Spleen (tissue), 11 donors: Measurements from ENCODE around the gene ARFGAP1. TPM values are rescaled to one million over a fixed set of nuclear protein-coding genes. Genes with fewer than 3 reads are reported as not detected.
A peak's percentile ranks its signal among the peaks of the same experiment; 100 is the strongest.

Source experiments
- DNase-seq: peaks from one replicate; pipeline ENCODE4 v3.0.0-alpha.2; 2020
- H3K27ac ChIP-seq, 8 donors: fragments of 200-600 bp; sonication (generic) in 7 of 8; 1 replicate in 4 of 8; 2 replicates in 4 of 8; pipeline versions ENCODE4 v1.5.0 to v1.8.0; 2016 to 2021; ENCODE audit warnings: inconsistent platforms in 4 of 8, mild to moderate bottlenecking in 4 of 8, moderate library complexity in 1 of 8
- H3K27me3 ChIP-seq, 7 donors: fragments of 200-600 bp; sonication (generic) in 6 of 7; replicated peaks in 1 of 7; 1 replicate in 4 of 7; 2 replicates in 3 of 7; pipeline versions ENCODE4 v1.5.0 to v1.8.0; 2016 to 2021; ENCODE audit warnings: inconsistent platforms in 3 of 7, mild to moderate bottlenecking in 1 of 7
- H3K36me3 ChIP-seq, 6 donors: fragments of 200-600 bp; sonication (generic) in 5 of 6; 1 replicate in 4 of 6; 2 replicates in 2 of 6; pipeline versions ENCODE4 v1.5.0 to v1.8.0; 2016 to 2021; ENCODE audit warnings: inconsistent platforms in 2 of 6
- H3K4me1 ChIP-seq, 6 donors: fragments of 200-600 bp; sonication (generic) in 5 of 6; 1 replicate in 3 of 6; 2 replicates in 3 of 6; pipeline versions ENCODE4 v1.5.0 to v1.8.0; 2016 to 2021; ENCODE audit warnings: inconsistent platforms in 3 of 6
- H3K4me3 ChIP-seq, 8 donors: fragments of 200-600 bp; sonication (generic) in 7 of 8; 1 replicate in 4 of 8; 2 replicates in 4 of 8; pipeline versions ENCODE4 v1.5.0 to v1.8.0; 2016 to 2021; ENCODE audit warnings: inconsistent platforms in 4 of 8, mild to moderate bottlenecking in 4 of 8, moderate library complexity in 2 of 8
- H3K9me3 ChIP-seq, 8 donors: fragments of 200-600 bp; sonication (generic) in 7 of 8; 1 replicate in 4 of 8; 2 replicates in 4 of 8; pipeline versions ENCODE4 v1.5.0 to v1.8.0; 2016 to 2021; ENCODE audit warnings: inconsistent platforms in 4 of 8
- CTCF ChIP-seq, 11 experiments: fragments of 200-600 bp in 7 of 11; fragments of 450-650 bp in 4 of 11; sonication (generic) in 4 of 11; IDR thresholded peaks in 8 of 11; conservative IDR thresholded peaks in 3 of 11; 1 replicate in 7 of 11; 2 replicates in 4 of 11; pipeline versions ENCODE4 v1.4.0 to v1.8.0; 2016 to 2021; ENCODE audit warnings: antibody characterized with exemption in 11 of 11, inconsistent platforms in 4 of 11, mild to moderate bottlenecking in 1 of 11
- POLR2A ChIP-seq, 3 donors: fragments of 450-650 bp; IDR thresholded peaks; one replicate each; pipeline ENCODE4 v1.5.1; 2017; ENCODE audit warnings: antibody characterized with exemption in 3 of 3, mild to moderate bottlenecking in 1 of 3
- POLR2AphosphoS5 ChIP-seq, 3 donors: sonication (generic); formaldehyde crosslinking; IDR thresholded peaks; one replicate each; pipeline ENCODE4 v1.5.1; 2017; ENCODE audit warnings: antibody characterized with exemption in 3 of 3
- WGBS, 5 donors: extraction: QIAGEN DNeasy Blood & Tissue Kit in 3 of 5; methylation state at CpG; one replicate each; pipeline versions ENCODE4 v1.1.5 to v1.1.7; 2013 to 2018; 5-methylcytosine and 5-hydroxymethylcytosine counted together
- intact Hi-C: fragments of 100-400 bp; cut with DNase I; formaldehyde crosslinking; loops from one replicate; pipeline ENCODE4 v1.15.0; 2023; ENCODE audit warnings: low total_unique reads
- polyA plus RNA-seq, 3 donors: library from polyadenylated mRNA; stranded (reverse); fragments of 200-250 nt; gene quantifications; one replicate each; pipeline ENCODE4 v1.2.1, GENCODE V29; 2013
- total RNA-seq, 7 donors: library from RNA; depleted of rRNA in 3 of 7; stranded (reverse); fragments of >200 nt in 3 of 7; fragmentation: NEBNext Ultra II Directional in 4 of 7; extraction: Animal tissue kit (Norgen Biotek cat#: 25700) in 4 of 7; gene quantifications; one replicate each; pipeline versions ENCODE4 v1.1.0 to v1.2.1, GENCODE V29; 2016 to 2021
- donor health status: healthy with polysubstance abuse.
- donor health status: DM: no; HTN: no; CAD: no; lungs with moderate emphysema.
- donor health status: DM: no; HTN: no; CAD: no.
- donor health status: Bipolar disorder and iron deficiency.
- donor health status: healthy.
- donor health status: DM: no; HTN: no; CAD: no.
- donor health status: DM: yes; HTN: yes; CAD: no.

Gene ARFGAP1
- total and polyA plus RNA-seq, 10 donors = 44.4 to 165 (median 96.1) TPM

GRCh38 chr20:63290136-63290676, 17.6 kb downstream of the ARFGAP1 start:
- H3K27ac ChIP-seq = no peak overlapping the region
- WGBS, 5 donors = 74 to 93% (median 86%) methylated on average over 7 to 17 of the region's 17 CpGs
- peaks cover 0 to 29% (median 11%) of the 10 kb centered on the region in 7 donors for H3K27me3 ChIP-seq
- H3K4me1 ChIP-seq = peaks cover 0 to 29% (median 12%) of the 10 kb centered on the region in 6 donors
- no peak overlapping the region for H3K4me3 ChIP-seq
- H3K36me3 ChIP-seq = peaks cover 0 to 46% (median 40%) of the 10 kb centered on the region in 6 donors
- H3K9me3 ChIP-seq = no peaks in the 10 kb centered on the region
- TF ChIP-seq CTCF (IDR thresholded peaks at IDR 0.05 in 8 of 11, conservative IDR thresholded peaks at IDR 0.05 in 3 of 11) (no peak), POLR2AphosphoS5 (IDR thresholded peaks at IDR 0.05) (peak in 2 of 3 donors; percentile 7 to 8), POLR2A (IDR thresholded peaks at IDR 0.05) (no peak)
- DNase-seq = no peak
- intact Hi-C loops = no loop called here

GRCh38 chr20:63290677-63291472, 18.3 kb downstream of the ARFGAP1 start:
- peaks cover 0 to 27% (median 15%) of the 10 kb centered on the region in 6 donors for H3K4me1 ChIP-seq
- H3K36me3 ChIP-seq = peaks cover 0 to 39% (median 33%) of the 10 kb centered on the region in 6 donors
- no peak for DNase-seq
- peaks cover 0 to 36% (median 18%) of the 10 kb centered on the region in 7 donors for H3K27me3 ChIP-seq
- no peak overlapping the region for H3K27ac ChIP-seq
- TF ChIP-seq POLR2A (IDR thresholded peaks at IDR 0.05) (no peak), CTCF (IDR thresholded peaks at IDR 0.05 in 8 of 11, conservative IDR thresholded peaks at IDR 0.05 in 3 of 11) (peak; percentile 56 to 88 (median 72)), POLR2AphosphoS5 (IDR thresholded peaks at IDR 0.05) (peak in 2 of 3 donors; percentile 7 to 65)
- no peaks in the 10 kb centered on the region for H3K9me3 ChIP-seq
- 42 to 64% (median 46%) methylated on average over 16 to 26 of the region's 26 CpGs for WGBS, 5 donors
- intact Hi-C loops = no loop called here
- no peak overlapping the region for H3K4me3 ChIP-seq

GRCh38 chr20:63291811-63292210, 19.2 kb downstream of the ARFGAP1 start:
- no peak overlapping the region for H3K27ac ChIP-seq
- peaks cover 0 to 45% (median 27%) of the 10 kb centered on the region in 7 donors for H3K27me3 ChIP-seq
- intact Hi-C loops = no loop called here
- TF ChIP-seq CTCF (IDR thresholded peaks at IDR 0.05 in 8 of 11, conservative IDR thresholded peaks at IDR 0.05 in 3 of 11) (no peak), POLR2AphosphoS5 (IDR thresholded peaks at IDR 0.05) (peak in 1 of 3 donors; percentile 36)
- H3K4me3 ChIP-seq = no peak overlapping the region
- DNase-seq = no peak
- peaks cover 0 to 30% (median 24%) of the 10 kb centered on the region in 6 donors for H3K36me3 ChIP-seq
- H3K9me3 ChIP-seq = no peaks in the 10 kb centered on the region
- 77 to 93% (median 80%) methylated on average over 5 to 10 of the region's 10 CpGs for WGBS, 5 donors
- H3K4me1 ChIP-seq = peaks cover 0 to 27% (median 16%) of the 10 kb centered on the region in 6 donors

- 71 to 83% (median 81%) methylated on average over 8 to 16 of the region's 16 CpGs for WGBS, 5 donors
- peaks cover 0 to 25% (median 22%) of the 10 kb centered on the region in 6 donors for H3K36me3 ChIP-seq
- H3K27me3 ChIP-seq = peaks cover 0 to 50% (median 32%) of the 10 kb centered on the region in 7 donors
- intact Hi-C loops = no loop called here
- DNase-seq = no peak
- H3K27ac ChIP-seq = no peak overlapping the region
- H3K4me1 ChIP-seq = peaks cover 0 to 27% (median 16%) of the 10 kb centered on the region in 6 donors
- TF ChIP-seq POLR2AphosphoS5 (IDR thresholded peaks at IDR 0.05) (no peak), CTCF (IDR thresholded peaks at IDR 0.05 in 8 of 11, conservative IDR thresholded peaks at IDR 0.05 in 3 of 11) (no peak), POLR2A (IDR thresholded peaks at IDR 0.05) (no peak)
- H3K4me3 ChIP-seq = no peak overlapping the region
- H3K9me3 ChIP-seq = no peaks in the 10 kb centered on the region
Measured at GRCh38 chr20:63292292-63292701, 19.7 kb downstream of the ARFGAP1 start.
